Keratinocyte (primary cell): ENCODE data around the gene DAPK2. TPM values are rescaled to one million over a fixed set of nuclear protein-coding genes. Genes with fewer than 3 reads are reported as not detected.

ENCODE experiments used
- DNase-seq: peaks from one replicate; pipeline ENCODE4 v3.0.0-alpha.2; 2011; ENCODE audit warnings: low read depth, missing footprints, low spot score
- FAIRE-seq: peaks from 2 replicates; lab custom pipeline; 2011; peaks lifted over from hg19 to GRCh38; lab: Jason Lieb, UNC
- H2AFZ ChIP-seq: 2 replicates; pipeline ENCODE4 v1.6.0; 2012; ENCODE audit warnings: low read length, control low read depth, inconsistent platforms; ENCODE audit not compliant: control insufficient read depth
- H3K27ac ChIP-seq: 2 replicates; pipeline ENCODE4 v1.5.1; 2011; ENCODE audit warnings: low read length; ENCODE audit not compliant: control insufficient read depth, insufficient read depth
- H3K27me3 ChIP-seq: 3 replicates; pipeline ENCODE4 v1.6.0; 2011; ENCODE audit warnings: low read length; ENCODE audit not compliant: control insufficient read depth, insufficient read depth; ENCODE audit errors: extremely low read depth
- H3K36me3 ChIP-seq, 2 experiments: 2 replicates in 1 of 2; 3 replicates in 1 of 2; pipeline ENCODE4 v1.5.1; 2011; ENCODE audit warnings: low read length in 2 of 2, mild to moderate bottlenecking in 1 of 2; ENCODE audit not compliant: control insufficient read depth in 2 of 2, insufficient read depth in 2 of 2; ENCODE audit errors: extremely low read depth in 1 of 2
- H3K4me1 ChIP-seq: 3 replicates; pipeline ENCODE4 v1.5.1; 2011; ENCODE audit warnings: low read length; ENCODE audit not compliant: control insufficient read depth, insufficient read depth; ENCODE audit errors: extremely low read depth
- H3K4me2 ChIP-seq: 3 replicates; pipeline ENCODE4 v1.6.0; 2011; ENCODE audit warnings: low read depth, low read length; ENCODE audit not compliant: control insufficient read depth, insufficient read depth; ENCODE audit errors: extremely low read depth
- H3K4me3 ChIP-seq, 3 experiments: fragments of 200-600 bp in 1 of 3; sonication (generic) in 1 of 3; 2 replicates in 2 of 3; 3 replicates in 1 of 3; pipeline ENCODE4 v1.5.1; 2011 to 2016; ENCODE audit warnings: low read length in 3 of 3, mild to moderate bottlenecking in 3 of 3, control low read depth in 2 of 3, inconsistent platforms in 1 of 3, low read depth in 1 of 3, mixed read lengths in 1 of 3, mixed run types in 1 of 3, moderate library complexity in 1 of 3; ENCODE audit not compliant: control insufficient read depth in 2 of 3, insufficient read depth in 2 of 3; ENCODE audit errors: extremely low read depth in 1 of 3
- H3K79me2 ChIP-seq: 2 replicates; pipeline ENCODE4 v1.6.0; 2012; ENCODE audit warnings: low read length; ENCODE audit not compliant: control insufficient read depth, insufficient read depth
- H3K9ac ChIP-seq: 3 replicates; pipeline ENCODE4 v1.6.0; 2011; ENCODE audit warnings: low read length; ENCODE audit not compliant: control insufficient read depth, insufficient read depth; ENCODE audit errors: extremely low read depth
- H3K9me1 ChIP-seq: 3 replicates; pipeline ENCODE4 v1.6.0; 2011; ENCODE audit warnings: low read length; ENCODE audit not compliant: control insufficient read depth, insufficient read depth; ENCODE audit errors: extremely low read depth
- H3K9me3 ChIP-seq: 2 replicates; pipeline ENCODE4 v1.5.1; 2012; ENCODE audit warnings: low read depth, low read length; ENCODE audit not compliant: control insufficient read depth
- H4K20me1 ChIP-seq: 3 replicates; pipeline ENCODE4 v1.6.0; 2011; ENCODE audit warnings: low read length; ENCODE audit not compliant: control insufficient read depth, insufficient read depth; ENCODE audit errors: extremely low read depth
- CTCF ChIP-seq, 3 experiments: IDR thresholded peaks in 1 of 3; conservative IDR thresholded peaks in 1 of 3; optimal IDR thresholded peaks in 1 of 3; 2 replicates in 2 of 3; 3 replicates in 1 of 3; pipeline versions ENCODE3 to v1.5.1; 2011; ENCODE audit warnings: low read length in 3 of 3, mild to moderate bottlenecking in 3 of 3, moderate library complexity in 2 of 3, control low read depth in 1 of 3, inconsistent platforms in 1 of 3; ENCODE audit not compliant: insufficient read depth in 2 of 3; ENCODE audit errors: extremely low read depth in 1 of 3
- EZH2 ChIP-seq: IDR thresholded peaks from one replicate; pipeline ENCODE4 v1.6.1; 2012; ENCODE audit warnings: inconsistent platforms, mild to moderate bottlenecking, low read length, moderate library complexity
- dilution Hi-C: fragments of 300-500 bp; cut with MboI; formaldehyde crosslinking; loops from one replicate; pipeline ENCODE4 v1.7.0; 2020; ENCODE audit warnings: low sequenced_read_pairs; ENCODE audit not compliant: extremely low pct_ligation_motif_present
- polyA plus RNA-seq, 5 experiments: library from polyadenylated mRNA; depleted of rRNA in 3 of 5; stranded (reverse) in 3 of 5; stranded (forward) in 1 of 5; unstranded in 1 of 5; fragments of >200 nt; gene quantifications; 1 replicate in 1 of 5; 2 replicates in 3 of 5; 3 replicates in 1 of 5; pipeline versions ENCODE4 v1.2.1 to v1.2.3, GENCODE V29; 2011 to 2012; ENCODE audit warnings: missing spikeins in 2 of 5, low read depth in 1 of 5, low replicate concordance in 1 of 5

Gene DAPK2
- polyA plus RNA-seq, 1 donor (not counting 4 experiments of a cell fraction or from before 2014, with no cell fraction given), result 1.4 TPM

- Histone ChIP-seq H3K9me1 (no peaks in the 10 kb centered on the region), H4K20me1 (no peaks in the 10 kb centered on the region), H3K36me3 (no peaks in the 10 kb centered on the region), H3K4me3 (no peak overlapping the region), H3K9me3 (no peaks in the 10 kb centered on the region), H3K27me3 (peaks cover 3% of the 10 kb centered on the region), H3K9ac (no peak overlapping the region), H3K27ac (no peak overlapping the region), H3K79me2 (no peaks in the 10 kb centered on the region), H3K4me2 (no peak overlapping the region), H2AFZ (no peak overlapping the region), H3K4me1 (no peaks in the 10 kb centered on the region)
- no peak for DNase-seq
- FAIRE-seq, result no peak
- dilution Hi-C loops, result no loop called here
- TF ChIP-seq CTCF (optimal IDR thresholded peaks at IDR 0.05 in 1 of 3, IDR thresholded peaks at IDR 0.05 in 1 of 3, conservative IDR thresholded peaks at IDR 0.05 in 1 of 3; ENCODE audit: extremely low read depth in 1 of 3, insufficient read depth in 2 of 3, low read length in 3 of 3) (no peak), EZH2 (no peak)
These were observed 152.2 kb downstream of the DAPK2 start for GRCh38 chr15:63893866-63894661.

- H4K20me1 ChIP-seq, result no peaks in the 10 kb centered on the region
- no peaks in the 10 kb centered on the region for H3K9me1 ChIP-seq
- TF ChIP-seq CTCF (optimal IDR thresholded peaks at IDR 0.05 in 1 of 3, IDR thresholded peaks at IDR 0.05 in 1 of 3, conservative IDR thresholded peaks at IDR 0.05 in 1 of 3; ENCODE audit: extremely low read depth in 1 of 3, insufficient read depth in 2 of 3, low read length in 3 of 3) (no peak), EZH2 (no peak)
- H3K36me3 ChIP-seq, result no peaks in the 10 kb centered on the region
- FAIRE-seq, result no peak
- H3K4me1 ChIP-seq, result no peaks in the 10 kb centered on the region
- H2AFZ ChIP-seq, result no peak overlapping the region
- no peak for DNase-seq
- dilution Hi-C loops, result no loop called here
- no peaks in the 10 kb centered on the region for H3K27me3 ChIP-seq
- H3K9ac ChIP-seq, result no peak overlapping the region
- H3K9me3 ChIP-seq, result no peaks in the 10 kb centered on the region
- H3K4me2 ChIP-seq, result no peak overlapping the region
- H3K27ac ChIP-seq, result no peak overlapping the region
- H3K79me2 ChIP-seq, result no peaks in the 10 kb centered on the region
- H3K4me3 ChIP-seq, result no peak overlapping the region
These were observed 153.4 kb downstream of the DAPK2 start for GRCh38 chr15:63892794-63893441.
